ELF-1 (cell line): ENCODE data around the gene TOMM20L.
"Not testable (repeated sequence)": the region's sequence is repeated elsewhere in the genome, so short reads cannot be mapped to it uniquely, and the experiment has no call there.

ENCODE experiments used
- DNase-seq: peaks from one replicate; pipeline ENCODE4 v3.0.0-alpha.2; 2016; ENCODE audit warnings: low read depth, low spot score

TOMM20L gene

DNA sequence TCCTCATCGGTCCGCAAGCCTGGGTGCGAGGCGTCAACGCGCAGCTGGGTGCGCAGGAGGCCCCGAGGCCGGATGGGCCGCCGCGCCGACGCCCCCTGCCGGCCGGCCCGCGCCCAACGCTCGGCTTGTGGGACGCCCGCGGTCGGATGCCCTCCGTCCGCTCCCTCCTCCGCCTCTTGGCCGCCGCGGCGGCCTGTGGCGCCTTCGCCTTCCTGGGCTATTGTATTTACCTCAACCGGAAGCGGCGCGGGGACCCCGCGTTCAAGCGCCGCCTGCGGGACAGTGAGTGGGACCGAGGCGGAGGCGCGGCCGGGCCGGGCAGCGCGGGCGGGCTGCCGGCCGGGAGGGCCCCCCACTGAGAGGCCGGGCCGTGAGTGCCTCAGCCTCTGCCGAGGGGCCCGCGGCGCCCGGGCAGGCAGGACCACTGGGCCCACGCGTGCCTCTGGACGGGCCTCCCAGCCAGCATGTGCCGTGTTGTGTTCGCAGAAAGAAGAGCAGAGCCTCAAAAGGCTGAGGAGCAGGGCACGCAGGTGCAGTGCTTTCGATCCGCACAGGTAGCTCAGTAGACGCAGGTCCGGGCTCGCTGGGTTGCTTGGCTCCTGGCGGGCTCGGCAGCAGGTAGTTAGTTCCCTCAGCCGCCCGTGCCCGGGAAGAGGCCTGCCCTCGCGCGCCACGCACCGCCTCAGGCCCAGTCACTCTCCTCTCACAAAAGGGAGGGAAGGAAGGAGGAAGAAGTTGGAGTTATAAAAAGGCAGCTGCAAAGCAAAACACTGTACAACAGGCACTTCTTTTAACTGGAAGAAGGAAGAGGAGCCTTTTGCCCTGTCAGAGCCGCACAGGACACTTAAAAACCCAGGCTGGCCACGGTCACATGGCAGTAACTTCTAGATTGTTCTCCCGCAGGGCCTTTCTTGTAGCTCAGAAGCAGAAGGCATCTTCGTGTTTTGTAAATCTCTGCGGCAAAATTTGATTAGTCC, at the start of gene TOMM20L:
TSS of gene TOMM20L (plus strand) at position 119 of the 977 bp plus-strand sequence. CDS start at position 147, 28 bp downstream.
- peak; percentile 89 for DNase-seq

DNA sequence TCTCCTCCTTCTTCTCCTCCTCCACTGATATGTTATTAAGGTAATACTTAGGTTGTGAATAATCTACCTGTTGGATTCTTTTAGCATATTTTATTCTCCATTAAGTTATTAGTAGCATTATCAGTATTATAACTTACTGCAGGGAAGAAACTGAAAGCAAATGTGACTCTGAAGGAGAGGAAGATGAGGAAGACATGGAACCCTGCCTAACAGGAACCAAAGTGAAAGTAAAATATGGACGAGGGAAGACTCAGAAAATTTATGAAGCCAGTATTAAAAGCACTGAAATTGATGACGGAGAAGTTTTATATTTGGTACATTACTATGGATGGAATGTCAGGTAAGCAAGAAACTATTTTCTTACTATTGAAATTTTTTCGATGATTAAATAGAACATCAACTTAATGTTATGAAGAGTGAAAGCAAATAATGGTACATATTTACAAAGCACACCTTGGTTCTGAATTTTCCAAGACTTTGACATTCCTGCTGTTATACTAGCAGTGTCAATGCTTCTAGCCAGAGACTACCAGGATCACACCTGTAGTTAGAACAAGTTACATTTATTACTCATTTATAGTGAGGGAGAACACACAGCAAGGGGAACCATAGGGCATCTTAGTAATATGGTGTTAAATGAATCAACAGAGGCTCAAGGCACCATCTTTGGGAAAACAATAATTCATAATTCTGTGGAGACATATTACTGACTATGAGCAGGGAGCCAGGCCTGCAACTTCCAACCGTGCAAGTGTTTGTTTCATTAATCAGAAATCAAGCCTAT, 42.0 kb upstream of the TOMM20L start:
- no peak for DNase-seq

DNA sequence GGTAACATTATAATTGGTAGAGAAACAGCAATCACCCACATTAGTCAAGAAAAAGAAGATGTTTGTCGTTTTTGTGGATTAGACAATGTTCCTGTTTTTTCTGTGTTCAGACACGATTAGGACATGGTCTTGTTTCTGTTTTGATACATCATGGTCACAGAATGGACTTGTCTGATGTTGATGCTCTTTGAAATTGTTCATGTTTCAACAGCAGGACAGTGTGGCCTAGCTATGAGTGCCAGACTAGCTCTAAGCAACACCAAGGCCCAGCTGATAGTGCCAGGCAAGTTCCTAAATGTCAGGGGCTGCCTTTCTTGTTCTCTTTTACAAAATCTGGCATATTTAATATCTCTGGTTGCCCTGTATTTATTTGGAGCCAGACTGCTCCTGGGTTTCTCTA, 40.9 kb upstream of the TOMM20L start:
- DNase-seq = no peak

DNA sequence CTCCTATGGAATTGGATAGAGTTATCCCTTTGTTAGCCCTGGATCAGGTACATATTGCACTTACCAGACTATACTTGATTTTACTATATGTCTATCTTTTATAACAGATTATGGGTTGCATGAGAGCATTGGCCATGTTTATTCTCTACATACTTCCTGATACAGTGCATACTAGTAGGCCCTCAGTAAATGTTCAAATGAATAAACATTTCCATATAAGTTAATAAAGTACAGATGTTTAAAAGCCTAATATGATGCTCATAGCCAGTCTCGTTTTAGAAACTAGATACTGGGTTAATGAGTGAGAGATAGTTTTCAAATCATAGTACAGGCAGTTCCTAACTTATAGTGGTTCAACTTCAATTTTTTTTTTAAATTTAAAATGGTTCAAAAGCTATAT, 39.5 kb upstream of the TOMM20L start:
- no peak for DNase-seq

DNA sequence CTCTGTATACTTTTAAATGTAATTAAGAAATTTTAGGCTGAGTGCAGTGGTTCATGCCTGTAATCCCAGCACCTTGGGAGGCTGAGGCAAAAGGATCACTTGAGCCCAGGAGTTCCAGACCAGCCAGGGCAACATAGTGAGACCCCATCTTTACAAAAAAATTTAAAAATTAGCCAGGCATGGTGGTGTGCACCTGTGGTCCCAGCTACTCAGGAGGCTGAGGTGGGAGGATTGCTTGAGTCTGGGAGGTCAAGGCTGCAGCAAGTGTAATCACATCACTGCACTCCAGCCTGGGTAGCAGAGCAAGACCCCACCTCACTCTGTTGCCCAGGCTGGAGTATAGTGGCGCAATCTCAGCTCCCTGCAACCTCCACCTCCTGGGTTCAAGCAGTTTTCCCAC, 33.5 kb upstream of the TOMM20L start:
- not testable (repeated sequence) for DNase-seq

DNA sequence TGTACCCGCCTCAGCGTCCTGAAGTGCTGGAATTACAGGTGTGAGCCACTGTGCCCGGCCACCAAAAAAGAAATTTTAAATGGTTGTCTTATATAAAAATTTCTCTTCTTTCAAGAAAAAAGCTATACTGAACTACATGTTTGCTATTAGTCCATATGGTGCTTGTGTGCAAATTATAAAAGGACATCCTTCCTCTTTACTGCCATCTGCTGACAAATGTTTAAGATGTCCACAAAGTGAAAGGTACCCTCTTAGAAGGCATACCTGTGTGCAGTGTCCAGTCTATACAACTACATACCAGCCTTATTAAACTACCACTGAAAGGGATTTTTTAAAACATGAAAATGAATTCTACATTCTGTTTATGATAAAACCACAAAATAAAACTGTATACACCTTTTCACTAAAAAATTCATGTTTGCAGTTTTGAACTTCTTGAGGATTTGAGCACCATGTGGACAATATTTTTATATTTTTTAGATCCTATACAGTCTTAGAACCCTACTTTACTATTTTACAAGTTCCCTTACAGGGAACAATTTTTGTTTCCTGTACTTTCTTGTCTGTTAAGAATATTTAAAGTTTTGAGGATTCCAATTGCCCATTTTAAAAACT, 32.8 kb upstream of the TOMM20L start:
- DNase-seq = no peak

DNA sequence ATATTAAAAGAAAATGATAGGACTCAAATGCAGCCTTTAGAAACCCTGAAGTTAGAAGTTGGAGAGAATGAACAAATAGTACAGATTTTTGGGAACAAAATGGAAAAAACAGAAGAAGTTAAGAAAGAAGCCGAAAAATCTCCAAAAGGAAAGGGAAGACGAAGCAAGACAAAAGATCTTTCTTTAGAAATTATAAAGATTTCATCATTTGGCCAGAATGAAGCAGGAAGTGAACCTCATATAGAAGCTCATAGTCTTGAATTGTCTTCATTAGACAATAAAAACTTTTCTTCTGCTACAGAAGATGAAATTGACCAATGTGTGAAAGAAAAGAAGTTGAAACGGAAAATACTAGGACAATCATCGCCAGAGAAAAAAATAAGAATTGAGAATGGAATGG, 31.4 kb upstream of the TOMM20L start:
- DNase-seq = no peak

DNA sequence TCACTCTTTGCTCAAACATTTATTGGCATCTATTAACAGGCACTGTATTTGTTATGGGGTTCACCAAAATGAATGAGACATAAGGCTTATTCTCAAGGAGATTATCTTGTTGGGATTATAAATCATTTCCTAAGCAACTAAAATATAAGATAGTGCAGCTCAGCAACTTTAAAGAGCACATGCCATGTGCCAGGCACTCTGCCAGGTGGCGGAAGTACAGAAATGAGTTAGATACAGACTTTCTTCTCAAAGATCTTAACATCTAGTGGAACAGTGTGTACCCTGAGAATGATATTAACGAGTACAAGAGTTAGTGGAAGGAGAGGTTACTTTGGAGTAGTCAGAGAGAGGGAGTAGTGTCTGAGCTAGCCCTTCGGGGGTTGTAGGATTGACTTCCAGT, 28.4 kb upstream of the TOMM20L start:
- DNase-seq = no peak

DNA sequence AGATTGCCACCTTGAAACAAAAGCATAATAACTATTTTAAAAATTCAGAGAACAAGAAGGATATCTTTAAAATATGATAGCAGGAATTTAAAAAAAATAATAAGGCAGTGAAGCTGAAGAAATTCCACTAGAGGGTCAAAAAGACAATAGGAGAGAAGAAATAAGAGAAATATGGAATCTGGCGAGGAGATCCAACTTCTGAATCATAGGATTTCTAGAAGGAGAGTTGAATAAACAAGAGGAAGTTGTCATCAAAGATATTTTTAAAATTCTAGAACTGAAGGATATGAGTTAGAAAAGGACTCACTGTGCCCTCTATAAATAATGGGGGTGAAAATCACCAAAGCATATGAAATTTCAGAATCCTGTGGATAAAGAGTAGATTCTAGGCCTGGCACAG, 26.8 kb upstream of the TOMM20L start:
- DNase-seq = no peak

DNA sequence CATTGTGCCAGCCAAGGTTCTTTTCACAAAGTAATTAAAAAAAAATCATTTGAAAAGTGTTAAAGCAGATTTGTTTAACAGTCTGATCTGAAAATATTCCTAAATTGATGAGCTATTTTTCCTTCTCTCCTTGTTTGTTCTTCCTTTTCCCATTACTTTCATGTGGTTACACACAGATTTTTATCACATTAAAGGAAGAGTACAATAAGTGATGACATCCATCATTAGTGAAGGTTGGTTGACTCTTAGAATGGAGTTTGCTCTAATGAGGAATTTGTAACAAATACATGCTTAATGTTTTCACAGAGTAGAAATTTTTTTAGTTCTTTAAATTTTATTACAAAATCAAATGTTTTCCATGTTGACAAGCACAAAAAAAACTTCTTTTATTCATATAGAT, 18.9 kb upstream of the TOMM20L start:
- DNase-seq = no peak

DNA sequence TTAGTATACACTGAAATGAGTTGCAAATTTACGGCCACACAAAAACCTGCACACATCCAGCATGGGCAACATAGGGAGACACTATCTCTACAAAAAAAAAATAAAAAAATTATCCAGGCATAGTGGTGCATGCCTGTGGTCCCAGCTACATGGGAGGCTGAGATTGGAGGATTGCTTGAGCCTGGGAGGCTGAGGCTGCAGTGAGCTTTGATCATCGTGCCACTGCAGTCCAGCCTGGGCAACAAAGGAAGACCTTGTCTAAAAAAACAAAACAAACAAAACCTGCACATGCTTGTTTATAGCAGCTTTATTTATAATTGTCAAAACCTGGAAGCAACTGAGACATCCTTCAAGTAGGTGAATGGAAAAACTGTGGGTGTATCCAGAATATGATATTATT, 4.9 kb upstream of the TOMM20L start:
- no peak for DNase-seq

DNA sequence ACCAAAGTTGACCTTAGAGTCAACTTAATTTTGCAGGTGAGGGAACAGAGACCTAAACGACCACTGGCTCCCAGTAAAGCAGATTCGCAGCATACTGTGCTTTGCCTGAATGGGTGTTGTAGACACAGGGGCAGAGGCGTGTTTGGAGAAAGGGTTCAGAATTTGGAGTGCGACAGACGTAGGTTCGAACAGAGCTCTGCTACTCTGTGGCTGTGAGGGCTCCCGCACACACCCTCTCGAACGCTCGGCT, 243 bp upstream of the TOMM20L start:
- no peak for DNase-seq

DNA sequence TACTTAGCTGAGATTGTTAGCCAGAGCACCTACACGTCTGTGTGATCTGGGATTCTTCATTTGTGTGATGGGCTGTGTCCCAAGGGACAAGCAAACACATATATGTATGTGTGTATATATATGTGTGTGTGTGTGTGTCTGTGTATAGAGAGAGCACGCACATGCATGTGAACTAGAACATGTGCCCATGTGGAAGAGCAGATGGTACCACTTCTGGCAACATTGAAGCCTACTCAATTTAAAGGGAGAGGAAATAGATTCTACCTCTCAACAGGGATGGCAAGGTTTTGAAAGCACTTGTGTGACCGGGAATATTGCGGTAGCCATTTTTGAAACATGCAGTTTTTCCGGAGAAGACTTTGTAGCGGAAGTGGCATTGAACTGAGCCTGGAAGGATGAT, 1.4 kb downstream of the TOMM20L start:
- DNase-seq = no peak

DNA sequence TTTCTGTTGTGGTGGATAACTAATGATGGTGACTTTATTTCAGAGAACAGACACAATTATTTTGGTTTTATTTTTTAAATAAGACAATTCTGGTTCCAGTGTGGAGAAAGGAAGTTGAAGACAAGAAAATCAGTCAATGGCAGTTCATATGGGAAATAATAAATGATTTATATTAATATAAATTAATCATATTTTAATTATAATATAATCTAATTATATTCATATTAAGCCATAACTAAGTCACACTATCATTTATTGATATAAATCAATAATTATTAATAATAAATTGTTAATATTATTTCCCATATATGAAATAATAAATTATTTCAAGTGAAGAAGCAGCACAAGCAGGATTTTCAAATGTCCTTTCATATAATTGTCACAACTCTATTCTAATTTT, 2.8 kb downstream of the TOMM20L start:
- no peak for DNase-seq

DNA sequence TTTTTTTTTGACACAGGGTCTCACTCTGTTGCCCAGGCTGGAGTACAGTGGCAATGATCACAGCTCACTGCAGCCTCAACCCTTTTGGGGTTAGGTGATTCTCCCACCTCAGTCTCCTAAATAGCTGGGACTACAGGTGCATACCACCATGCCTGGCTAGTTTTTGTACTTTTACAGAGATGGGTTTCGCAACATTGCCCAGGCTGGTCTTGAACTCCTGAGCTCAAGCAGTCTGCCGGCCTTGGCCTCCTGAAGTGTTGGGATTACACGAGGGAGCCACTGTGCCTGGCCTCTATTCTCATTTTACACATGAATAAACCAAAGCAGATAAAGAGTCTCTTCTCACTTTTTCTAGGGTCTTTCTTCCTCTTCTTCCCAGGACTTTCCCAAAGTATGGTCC, 3.2 kb downstream of the TOMM20L start:
- DNase-seq = no peak

DNA sequence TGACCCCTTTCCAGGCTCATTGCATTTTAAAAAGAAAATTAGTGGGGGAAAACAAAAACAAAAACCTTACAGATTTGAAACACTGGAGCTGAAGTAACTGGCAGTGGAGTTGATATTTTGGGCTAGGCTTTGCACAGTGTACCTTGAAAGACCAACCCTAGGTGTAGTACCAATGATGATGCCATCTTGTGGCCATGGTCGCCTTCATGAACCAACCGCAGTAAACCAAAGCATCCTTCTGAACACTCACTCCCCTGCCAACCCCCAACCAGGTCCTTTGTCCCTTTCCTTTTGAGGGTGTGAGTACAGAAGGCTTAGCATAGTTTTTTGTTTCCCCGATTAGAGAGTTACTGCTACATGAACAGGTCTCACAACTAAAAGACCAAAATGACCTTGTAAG, 5.9 kb downstream of the TOMM20L start:
- no peak for DNase-seq

DNA sequence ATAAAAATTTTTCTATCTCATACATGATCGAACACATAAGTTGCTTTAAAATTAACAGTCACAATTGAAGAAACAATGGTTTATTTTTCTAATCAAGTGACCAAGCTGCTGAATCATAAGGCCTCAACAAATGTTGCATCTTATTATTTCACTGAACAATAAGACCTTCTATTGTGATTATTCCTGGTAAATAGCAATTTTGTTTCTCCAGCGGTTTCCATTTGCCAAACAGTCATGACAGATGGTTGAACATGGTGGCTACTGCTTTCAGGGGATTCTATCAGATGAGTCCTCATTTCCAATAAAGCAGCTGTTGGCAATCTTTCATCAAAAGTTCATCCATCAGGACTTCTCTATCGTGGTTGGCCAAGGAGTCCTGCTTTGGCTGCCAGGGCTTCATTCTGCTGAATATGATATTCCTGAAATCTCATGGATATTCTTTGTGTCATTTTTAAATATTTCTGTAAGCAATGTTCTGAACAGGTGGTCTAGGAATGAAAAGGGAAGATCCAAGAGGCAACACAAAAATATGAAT, 13.0 kb downstream of the TOMM20L start:
- DNase-seq = no peak

DNA sequence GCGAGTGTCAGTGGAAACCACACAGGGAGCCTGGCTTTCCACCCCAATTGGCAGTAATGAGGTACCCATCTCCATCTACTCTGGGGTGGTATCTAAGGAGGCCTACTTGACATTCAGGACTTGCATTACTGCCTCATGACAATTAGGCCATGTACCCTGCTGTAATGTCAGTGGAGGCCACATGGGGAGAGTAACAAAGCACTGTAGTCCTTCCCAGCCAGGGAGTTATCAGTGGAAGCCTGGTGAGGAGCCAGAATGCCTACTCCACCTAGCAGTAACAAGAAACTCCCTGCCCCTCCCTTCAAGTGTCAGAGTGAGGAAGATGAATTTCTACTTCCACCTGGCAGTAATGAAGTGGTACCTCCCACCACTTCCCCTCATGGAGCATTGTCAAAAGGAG, 19.1 kb downstream of the TOMM20L start:
- DNase-seq = peak; percentile 36

DNA sequence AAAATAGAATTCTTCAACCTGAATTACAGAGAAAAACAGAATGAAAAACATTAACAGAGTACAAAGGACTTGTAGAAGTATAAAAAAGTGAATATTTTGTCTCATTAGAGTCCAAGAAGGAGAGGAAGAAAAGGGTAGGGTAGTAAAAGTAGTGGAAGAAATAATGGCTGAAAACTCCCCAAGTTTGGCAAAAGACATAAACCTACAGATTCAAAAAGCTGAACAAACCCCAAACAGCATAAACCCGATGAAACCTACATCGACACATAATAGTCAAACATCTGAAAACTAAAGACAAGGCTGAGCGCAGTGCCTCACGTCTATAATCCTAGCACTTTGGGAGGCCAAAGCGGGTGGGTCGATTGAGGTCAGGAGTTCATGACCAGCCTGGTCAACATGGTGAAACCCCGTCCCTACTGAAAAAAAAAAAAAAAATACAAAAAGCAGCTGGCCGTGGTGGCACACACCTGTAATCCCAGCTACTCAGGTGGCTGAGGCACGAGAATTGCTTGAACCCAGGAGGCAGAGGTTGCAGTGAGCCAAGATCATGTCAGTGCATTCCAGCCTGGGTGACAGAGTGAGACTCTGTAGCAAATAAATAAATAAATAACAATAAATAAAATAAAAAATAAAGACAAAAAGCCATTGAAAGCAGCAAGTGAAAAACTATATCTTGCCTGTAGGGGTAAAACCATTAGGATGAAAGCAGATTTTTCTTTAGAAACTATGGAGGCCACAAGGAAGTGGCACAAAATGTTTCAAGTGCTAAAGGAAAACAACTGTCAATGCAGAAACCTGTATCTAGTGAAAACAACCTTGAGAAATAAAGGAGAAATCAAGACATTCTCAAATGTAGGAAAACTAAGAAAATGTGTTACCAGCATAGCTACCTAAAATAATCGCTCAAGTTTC, 20.2 kb downstream of the TOMM20L start:
- no peak for DNase-seq

DNA sequence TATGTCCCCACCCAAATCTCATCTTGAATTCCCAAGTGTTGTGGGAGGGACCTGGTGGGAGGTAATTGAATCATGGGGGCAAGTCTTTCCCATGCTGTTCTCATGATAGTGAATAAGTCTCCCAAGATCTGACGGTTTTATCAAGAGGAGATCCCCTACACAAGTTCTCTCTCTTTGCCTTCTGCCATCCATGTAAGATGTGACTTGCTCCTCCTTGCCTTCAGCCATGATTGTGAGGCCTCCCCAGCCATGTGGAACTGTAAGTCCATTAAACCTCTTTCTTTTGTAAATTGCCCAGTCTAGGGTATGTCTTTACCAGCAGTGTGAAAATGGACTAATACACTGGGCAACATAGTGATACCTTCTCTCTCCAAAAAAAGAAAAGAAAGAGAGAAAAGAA, 21.2 kb downstream of the TOMM20L start:
- DNase-seq = not testable (repeated sequence)

DNA sequence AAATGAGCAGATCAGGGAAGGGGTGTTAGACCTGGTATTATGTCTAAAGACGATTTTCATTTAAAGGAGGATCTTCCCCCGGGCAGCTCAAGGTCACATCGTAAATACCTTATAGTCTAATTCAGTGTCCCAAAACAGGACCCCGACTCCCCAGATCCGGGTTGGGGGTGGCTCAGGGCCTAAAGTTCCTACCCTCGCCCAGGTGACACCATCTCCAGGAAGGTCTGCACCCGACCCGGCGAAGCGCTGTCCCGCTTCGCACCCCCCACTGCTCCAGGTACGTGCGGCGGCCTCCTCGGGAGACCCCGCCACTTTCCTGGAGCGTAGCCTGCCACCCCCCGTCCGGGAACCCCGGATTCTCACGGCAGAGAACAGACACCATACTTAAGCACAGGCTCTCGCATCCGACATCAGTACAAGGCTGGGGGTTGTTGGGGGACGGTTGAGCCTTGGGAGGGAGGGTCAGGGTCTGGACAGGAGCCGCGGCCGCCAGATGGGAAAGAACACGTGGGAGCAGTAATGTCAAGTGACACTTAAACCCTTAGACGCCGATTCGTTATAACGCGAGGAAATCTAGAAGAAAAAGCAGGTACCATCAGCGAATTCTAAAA, 31.0 kb downstream of the TOMM20L start:
- DNase-seq = peak; percentile 76
